NCI-H2227 (cell line): ENCODE results near the gene PALMD.
A peak's percentile ranks its signal among the peaks of the same experiment; 100 is the strongest.

ENCODE experiments used
- DNase-seq: peaks from one replicate; lab custom pipeline; 2025; ENCODE audit not compliant: unreplicated experiment; lab: John Stamatoyannopoulos, UW

Gene PALMD

GRCh38 chr1:99658031-99658290, 12.0 kb downstream of the PALMD start:
- no peak for DNase-seq

- no peak for DNase-seq
Observed at GRCh38 chr1:99659755-99660210, 13.9 kb downstream of the PALMD start.

DNA sequence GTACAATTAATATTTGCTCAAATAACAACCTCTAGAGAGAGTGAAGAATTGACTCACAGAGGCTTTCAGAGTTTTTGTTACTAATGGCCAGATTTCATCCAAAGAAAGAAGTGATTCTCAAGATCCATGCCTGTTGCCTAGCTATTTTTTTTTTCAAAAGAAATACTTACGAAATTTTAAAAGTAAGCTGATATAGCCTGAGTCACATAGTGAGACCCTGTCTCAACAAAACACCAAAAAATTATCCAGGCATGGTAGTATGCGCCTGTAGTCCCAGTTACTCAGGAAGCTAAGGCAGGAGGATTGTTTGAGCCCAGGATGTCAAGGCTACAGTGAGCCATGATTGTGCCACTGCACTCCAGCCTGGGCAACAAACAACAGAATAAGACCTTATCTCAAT, 14.6 kb downstream of the PALMD start:
- no peak for DNase-seq

DNA sequence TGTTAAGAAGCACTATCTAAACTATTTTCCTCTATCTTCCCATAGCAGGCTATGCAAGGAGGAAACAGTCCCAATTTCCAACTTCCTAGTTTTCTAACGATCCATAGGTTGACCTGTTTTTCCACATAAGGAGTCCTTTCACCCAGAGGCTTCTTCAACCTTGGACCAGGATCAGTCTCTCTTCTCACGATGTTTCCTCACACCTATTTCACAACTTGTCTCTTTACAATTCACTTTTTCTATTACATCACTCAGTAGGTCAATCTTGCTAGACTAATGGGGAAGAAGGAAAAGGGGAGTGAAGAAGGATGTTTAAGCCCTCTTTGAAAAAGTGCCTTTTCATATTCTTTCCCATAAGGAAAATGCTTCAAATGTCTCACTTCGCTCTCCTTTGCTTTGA, 15.9 kb downstream of the PALMD start:
- DNase-seq = no peak

- no peak for DNase-seq
Observed at GRCh38 chr1:99662539-99663080, 16.7 kb downstream of the PALMD start.

GRCh38 chr1:99663501-99663900, 17.6 kb downstream of the PALMD start:
- no peak for DNase-seq

- no peak for DNase-seq
Observed at GRCh38 chr1:99665212-99665611, 19.3 kb downstream of the PALMD start.

- no peak for DNase-seq
Observed at GRCh38 chr1:99669376-99669775, 23.5 kb downstream of the PALMD start.

GRCh38 chr1:99669821-99670220, 23.9 kb downstream of the PALMD start:
- DNase-seq = no peak

DNA sequence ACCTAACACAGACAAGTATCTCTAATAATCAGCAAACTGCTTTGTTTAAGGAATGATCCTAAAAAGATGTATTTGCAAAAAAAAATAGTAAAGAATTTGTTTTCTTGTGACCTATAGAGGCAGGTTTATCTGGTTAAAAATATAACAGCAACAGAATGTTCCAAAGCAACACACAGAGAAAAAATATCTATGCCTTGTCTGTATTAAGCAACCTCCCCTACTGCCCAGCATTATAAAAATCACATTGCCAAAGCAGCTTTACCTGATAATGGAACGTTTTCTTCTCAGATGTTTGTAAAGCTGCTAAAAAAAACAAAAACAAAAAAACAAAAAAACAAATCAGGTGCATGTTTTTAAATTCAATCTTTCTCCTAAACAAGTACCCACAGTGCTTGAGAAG, 24.7 kb downstream of the PALMD start:
- DNase-seq = no peak

- DNase-seq = no peak
Observed at GRCh38 chr1:99672038-99672437, 26.1 kb downstream of the PALMD start.

DNA sequence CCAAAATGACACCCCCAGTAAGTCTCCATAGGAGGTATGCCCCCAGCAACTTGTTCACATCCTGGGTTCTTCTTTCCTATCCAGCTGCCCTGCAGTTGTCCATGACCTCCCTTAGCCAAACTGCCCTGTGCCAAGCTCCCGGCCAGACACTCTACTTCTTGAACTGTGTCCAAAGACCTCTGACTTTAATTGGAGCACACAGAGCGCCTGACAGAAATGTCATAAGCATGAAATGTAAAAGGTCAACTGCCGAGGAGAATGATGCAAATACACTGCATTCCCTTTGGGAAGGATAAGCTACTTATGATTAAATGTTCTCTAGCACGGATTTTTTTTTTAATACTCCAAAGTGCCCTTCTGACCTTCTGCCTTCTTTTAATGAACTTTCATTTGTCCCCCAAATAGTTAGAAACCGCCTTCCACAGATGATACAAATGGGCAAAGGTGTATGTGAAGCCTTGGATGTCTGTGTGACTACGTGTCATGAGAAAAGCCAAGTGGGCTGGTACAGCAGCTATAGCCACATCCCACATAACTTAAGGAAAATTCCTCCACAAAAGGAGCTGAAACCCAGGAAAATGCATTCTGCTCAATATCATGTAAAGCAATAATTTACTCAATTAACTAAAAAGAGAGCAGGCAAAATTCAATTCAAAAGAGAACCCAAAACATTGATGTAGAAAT, 26.8 kb downstream of the PALMD start:
- no peak for DNase-seq

DNA sequence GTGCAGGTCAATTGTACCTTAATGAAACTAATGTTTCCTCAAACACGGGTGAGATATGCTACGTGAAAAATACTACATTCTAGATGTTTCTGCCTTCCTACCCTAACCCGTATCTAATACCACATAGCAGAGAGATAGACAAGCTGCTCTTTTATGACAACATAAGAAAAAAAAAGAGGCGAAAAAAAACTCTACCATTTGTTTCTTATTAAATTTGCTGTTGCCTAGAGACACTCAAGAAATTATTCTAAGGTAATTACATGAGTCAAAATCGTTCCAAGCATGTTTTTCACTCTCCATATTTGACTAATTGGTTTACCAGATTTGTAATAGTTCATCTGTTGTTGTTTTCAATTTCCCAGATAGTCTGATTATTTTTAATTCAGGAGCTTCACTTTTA, 27.4 kb downstream of the PALMD start:
- DNase-seq = no peak

- DNase-seq = no peak
Observed at GRCh38 chr1:99674115-99675064, 28.5 kb downstream of the PALMD start.

DNA sequence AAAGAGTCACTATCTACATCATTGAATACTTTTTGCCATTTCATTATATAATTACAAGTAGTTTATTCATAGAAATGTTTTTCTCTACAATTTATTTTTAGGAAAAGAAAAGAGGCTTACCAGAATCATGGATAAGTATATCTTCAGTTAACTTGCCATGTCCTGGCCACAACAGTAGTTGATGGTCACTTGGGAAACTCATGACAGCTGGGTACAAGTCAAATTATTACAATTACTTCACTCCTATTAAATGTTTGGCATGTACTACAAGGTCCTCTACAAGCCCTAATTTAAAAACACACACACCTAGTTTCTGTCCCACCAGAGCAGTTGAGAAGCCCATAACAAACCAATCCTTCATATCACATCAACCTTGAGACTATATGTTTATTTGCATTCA, 29.4 kb downstream of the PALMD start:
- no peak for DNase-seq

DNA sequence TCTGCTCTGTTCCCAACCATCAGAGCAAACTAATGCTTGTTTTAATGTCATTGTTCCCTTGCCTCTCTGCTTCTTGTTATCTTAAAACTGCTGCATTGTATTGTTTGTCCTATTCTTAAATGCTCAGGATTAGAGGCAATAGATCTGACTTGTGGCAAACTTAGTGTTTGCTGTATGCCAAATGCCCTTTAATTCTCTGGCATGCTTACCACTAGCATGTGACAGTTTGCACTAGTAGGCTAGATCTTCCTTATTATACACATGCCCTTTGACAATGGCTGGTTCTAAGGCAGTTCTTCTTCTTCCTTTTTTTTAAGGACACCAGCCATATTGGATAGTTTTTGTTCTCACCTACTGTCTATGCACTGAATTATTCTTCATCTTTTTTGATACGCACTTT, 30.1 kb downstream of the PALMD start:
- DNase-seq = no peak

DNA sequence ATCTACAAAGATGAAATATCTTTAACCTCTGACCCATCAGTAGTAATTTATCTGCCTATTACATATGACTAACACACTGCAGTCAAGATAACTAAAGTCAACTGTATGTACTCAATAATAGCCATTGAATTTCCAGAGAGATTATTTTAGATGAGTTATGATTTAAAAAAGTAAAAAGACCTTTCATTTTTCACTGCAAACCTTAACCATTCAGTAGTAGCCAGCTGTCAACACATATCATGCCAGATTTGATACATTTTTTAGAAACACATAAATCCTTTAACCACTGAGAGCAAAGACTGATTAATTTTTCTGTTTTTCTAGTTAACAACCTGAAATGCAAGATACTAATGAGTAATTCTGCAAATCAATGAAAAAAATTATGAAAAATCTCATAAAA, 31.0 kb downstream of the PALMD start:
- DNase-seq = no peak

DNA sequence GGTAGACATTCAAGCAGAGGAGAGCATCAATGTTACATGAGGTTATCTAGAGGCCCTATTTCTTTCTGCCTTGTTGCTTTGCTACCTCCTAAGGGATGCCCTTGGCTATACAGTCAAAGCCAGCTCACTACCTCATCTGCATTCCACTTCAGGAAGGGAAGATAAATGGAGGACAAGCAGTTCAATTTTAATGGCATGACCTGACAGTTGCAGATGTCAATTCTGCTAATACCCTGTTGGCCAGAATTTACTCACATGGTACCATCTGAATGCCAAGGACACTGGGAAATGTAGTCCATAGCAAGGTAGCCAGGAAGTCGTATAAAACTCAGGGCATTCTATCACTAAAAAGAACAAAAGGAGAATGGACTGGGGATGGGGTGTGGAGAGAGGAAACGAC, 31.5 kb downstream of the PALMD start:
- no peak for DNase-seq

- DNase-seq = no peak
Observed at GRCh38 chr1:99680270-99680669, 34.4 kb downstream of the PALMD start.

- DNase-seq = no peak
Observed at GRCh38 chr1:99681583-99681982, 35.7 kb downstream of the PALMD start.

- DNase-seq = no peak
Observed at GRCh38 chr1:99682291-99682751, 36.4 kb downstream of the PALMD start.

GRCh38 chr1:99685516-99686180, 39.7 kb downstream of the PALMD start:
- peak; percentile 9 for DNase-seq
